GM18498 (cell line): ENCODE data around the gene GPR162.

ENCODE experiments used
- ATAC-seq: cut with Tn5 transposase; IDR thresholded peaks from one replicate; pipeline ENCODE4 v1.9.1; 2021; ENCODE audit warnings: mild to moderate bottlenecking, moderate library complexity; ENCODE audit not compliant: unreplicated experiment

GPR162 gene

GRCh38 chr12:6834254-6834653 is 12.6 kb downstream of the GPR162 start:
- ATAC-seq, result no peak

- no peak for ATAC-seq
Measured at GRCh38 chr12:6834873-6835272, 13.3 kb downstream of the GPR162 start.

- no peak for ATAC-seq
Measured at GRCh38 chr12:6836851-6837250, 15.2 kb downstream of the GPR162 start.

- ATAC-seq, result no peak
Measured at GRCh38 chr12:6837370-6838060, 15.9 kb downstream of the GPR162 start.

GRCh38 chr12:6838854-6839253 is 17.2 kb downstream of the GPR162 start:
- no peak for ATAC-seq

GRCh38 chr12:6839482-6840201 is 18.0 kb downstream of the GPR162 start:
- peak; percentile 76 for ATAC-seq

- ATAC-seq, result peak; percentile 2
Measured at GRCh38 chr12:6840330-6840729, 18.7 kb downstream of the GPR162 start.

- ATAC-seq, result no peak
Measured at GRCh38 chr12:6840761-6841515, 19.3 kb downstream of the GPR162 start, which contains the start of gene GNB3. Gene GNB3, plus strand, starts transcription at chr12:6840925. Its CDS starts 363 bp downstream, at chr12:6841288.

GRCh38 chr12:6842075-6842474 is 20.5 kb downstream of the GPR162 start:
- ATAC-seq, result no peak

- no peak for ATAC-seq
Measured at GRCh38 chr12:6843118-6843902, 21.7 kb downstream of the GPR162 start.

- ATAC-seq, result no peak
Measured at GRCh38 chr12:6845395-6845794, 23.8 kb downstream of the GPR162 start.

GRCh38 chr12:6846316-6846869 is 24.8 kb downstream of the GPR162 start:
- ATAC-seq, result no peak

GRCh38 chr12:6847676-6848075 is 26.1 kb downstream of the GPR162 start:
- ATAC-seq, result no peak

- ATAC-seq, result no peak
Measured at GRCh38 chr12:6849427-6849826, 27.8 kb downstream of the GPR162 start.

GRCh38 chr12:6849976-6850560 is 28.4 kb downstream of the GPR162 start:
- ATAC-seq, result no peak

- ATAC-seq, result no peak
Measured at GRCh38 chr12:6850796-6851152, 29.2 kb downstream of the GPR162 start.

- peak; percentile 57 for ATAC-seq
Measured at GRCh38 chr12:6851153-6851920, 29.7 kb downstream of the GPR162 start, which contains the start of gene CDCA3. Gene CDCA3, minus strand, starts transcription at chr12:6851286. Its CDS starts 334 bp downstream, at chr12:6850952.

- ATAC-seq, result peak; percentile 75
Measured at GRCh38 chr12:6851921-6852650, 30.5 kb downstream of the GPR162 start, which contains the start of gene USP5. Gene USP5, plus strand, starts transcription at chr12:6852150. Its CDS starts 30 bp downstream, at chr12:6852180.
